Ammon's horn (tissue), 1 donor: ENCODE results near the gene QRFPR.
"Not testable (repeated sequence)": the region's sequence is repeated elsewhere in the genome, so short reads cannot be mapped to it uniquely, and the experiment has no call there.

Experiments used
- DNase-seq: peaks from one replicate; pipeline ENCODE4 v3.0.0-alpha.2; 2016; ENCODE audit warnings: low spot score

QRFPR gene

GRCh38 chr4:121380776-121381462 lies at the start of gene QRFPR:
Gene QRFPR (minus strand): TSS chr4:121381018. CDS start chr4:121380647, 371 bp downstream.
- DNase-seq: no peak

- DNase-seq: no peak
Observed at GRCh38 chr4:121428721-121429120, 47.9 kb upstream of the QRFPR start.

- DNase-seq: no peak
Observed at GRCh38 chr4:121421594-121421993, 40.8 kb upstream of the QRFPR start.

- no peak for DNase-seq
Observed at GRCh38 chr4:121411151-121411744, 30.4 kb upstream of the QRFPR start.

- DNase-seq: not testable (repeated sequence)
Observed at GRCh38 chr4:121408567-121408966, 27.7 kb upstream of the QRFPR start.

- DNase-seq: no peak
Observed at GRCh38 chr4:121400632-121401031, 19.8 kb upstream of the QRFPR start.

- DNase-seq: no peak
Observed at GRCh38 chr4:121397941-121398601, 17.3 kb upstream of the QRFPR start.

GRCh38 chr4:121397434-121397833 lies 16.6 kb upstream of the QRFPR start:
- no peak for DNase-seq

- DNase-seq: no peak
Observed at GRCh38 chr4:121392426-121393086, 11.7 kb upstream of the QRFPR start.

GRCh38 chr4:121390335-121390734 lies 9.5 kb upstream of the QRFPR start:
- DNase-seq: no peak

- no peak for DNase-seq
Observed at GRCh38 chr4:121379276-121379675, 1.5 kb downstream of the QRFPR start.

- no peak for DNase-seq
Observed at GRCh38 chr4:121377076-121377475, 3.7 kb downstream of the QRFPR start.

GRCh38 chr4:121376556-121376955 lies 4.3 kb downstream of the QRFPR start:
- no peak for DNase-seq

- no peak for DNase-seq
Observed at GRCh38 chr4:121376097-121376496, 4.7 kb downstream of the QRFPR start.

- no peak for DNase-seq
Observed at GRCh38 chr4:121375262-121375661, 5.6 kb downstream of the QRFPR start.

GRCh38 chr4:121373841-121374240 lies 7.0 kb downstream of the QRFPR start:
- no peak for DNase-seq

GRCh38 chr4:121370729-121371325 lies 10.0 kb downstream of the QRFPR start:
- peak; percentile 41 for DNase-seq

- DNase-seq: no peak
Observed at GRCh38 chr4:121360495-121360894, 20.3 kb downstream of the QRFPR start.

GRCh38 chr4:121358473-121358872 lies 22.3 kb downstream of the QRFPR start:
- no peak for DNase-seq

- no peak for DNase-seq
Observed at GRCh38 chr4:121353213-121353612, 27.6 kb downstream of the QRFPR start.

GRCh38 chr4:121344098-121344497 lies 36.7 kb downstream of the QRFPR start:
- no peak for DNase-seq

GRCh38 chr4:121340247-121340646 lies 40.6 kb downstream of the QRFPR start:
- DNase-seq: no peak
